ENCODE results near the gene TNFRSF9.

- TF ChIP-seq CTCF (IDR thresholded peaks at IDR 0.05; ENCODE audit: low read depth, low read length) (no peak), MAX (IDR thresholded peaks at IDR 0.05; ENCODE audit: low read depth, low read length) (no peak)
These were observed 40.9 kb downstream of the TNFRSF9 start for GRCh38 chr1:7899741-7900140.

Data from NB4 (cell line).